ENCODE measurements around the gene CCDC197.

CCDC197 gene

DNA sequence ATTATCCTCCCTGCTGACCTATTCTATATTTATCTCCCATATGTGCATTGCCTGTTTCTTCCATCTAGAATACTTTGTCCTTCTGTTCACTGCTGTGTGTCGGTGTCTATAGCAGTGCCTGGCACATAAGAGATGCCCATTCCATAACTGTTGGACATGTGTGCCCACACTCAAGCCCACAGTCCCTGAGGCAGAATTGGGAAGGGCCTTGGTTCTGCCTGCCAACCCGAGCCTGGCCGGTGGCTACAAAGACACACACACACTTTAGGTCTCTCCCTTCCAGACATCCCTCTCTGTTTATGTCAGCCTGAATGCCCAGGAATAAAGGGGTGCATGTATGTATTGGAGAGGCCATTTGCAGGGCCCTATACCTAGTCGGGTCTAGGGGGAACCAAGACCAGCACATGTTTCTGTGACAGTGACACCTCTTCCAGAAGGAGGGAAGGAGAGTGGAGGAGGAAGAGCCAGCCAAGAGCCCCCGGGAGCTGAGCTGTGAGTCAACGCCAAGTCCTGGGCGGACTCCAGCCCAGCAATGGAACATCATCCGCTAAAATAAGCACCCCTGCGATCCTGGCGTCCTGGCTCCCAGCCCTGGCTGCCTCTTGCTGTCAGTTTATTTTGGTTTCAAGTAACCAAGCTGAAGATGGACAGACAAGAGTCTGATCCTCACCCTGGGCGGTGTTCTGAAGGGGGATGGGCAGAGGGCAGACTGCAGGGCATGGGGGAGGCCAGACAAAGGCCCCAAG, 16.5 kb upstream of the CCDC197 start:
- no peak for DNase-seq

DNA sequence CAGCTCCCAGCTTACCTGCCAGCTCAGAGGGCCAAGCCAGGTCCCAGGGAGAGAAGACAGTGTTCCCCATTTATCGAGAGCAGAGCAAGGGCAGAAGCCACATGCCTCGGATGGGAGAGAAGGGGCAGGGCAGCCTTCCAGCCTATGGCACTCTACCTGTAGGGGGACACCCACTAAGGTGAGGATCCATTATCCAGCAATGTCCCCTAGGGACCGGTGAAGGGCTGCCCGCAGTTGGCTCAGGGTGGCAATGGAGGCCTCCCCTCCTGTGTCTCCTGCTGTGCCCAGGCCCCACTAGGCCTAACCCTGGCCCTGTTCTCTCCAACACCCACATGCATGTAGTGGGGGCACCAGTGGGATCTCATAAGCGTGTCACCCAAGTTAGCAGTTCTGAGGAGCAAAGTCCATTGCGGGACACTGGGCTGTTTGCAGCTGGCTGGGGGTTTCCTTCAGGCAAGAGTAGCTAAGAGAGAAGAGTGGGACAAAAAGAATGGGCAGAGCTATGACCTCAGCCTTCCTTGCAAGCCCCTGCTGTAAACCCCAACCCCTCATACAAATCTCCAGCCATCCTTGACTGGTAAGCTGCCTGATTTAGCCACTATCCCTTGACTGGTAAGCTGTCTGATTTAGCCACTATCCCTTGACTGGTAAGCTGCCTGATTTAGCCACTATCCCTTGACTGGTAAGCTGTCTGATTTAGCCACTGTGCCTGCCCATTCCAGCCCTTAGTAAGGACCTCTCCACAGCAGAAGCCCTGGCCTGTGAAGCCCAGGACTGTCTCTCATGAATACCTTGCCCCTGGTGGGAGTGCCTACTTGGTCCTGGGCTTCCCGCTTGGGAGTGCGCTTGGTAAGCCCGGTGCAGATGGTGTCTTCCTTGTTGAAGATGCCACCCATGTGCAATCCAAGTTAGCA, 15.5 kb upstream of the CCDC197 start:
- DNase-seq, result no peak

DNA sequence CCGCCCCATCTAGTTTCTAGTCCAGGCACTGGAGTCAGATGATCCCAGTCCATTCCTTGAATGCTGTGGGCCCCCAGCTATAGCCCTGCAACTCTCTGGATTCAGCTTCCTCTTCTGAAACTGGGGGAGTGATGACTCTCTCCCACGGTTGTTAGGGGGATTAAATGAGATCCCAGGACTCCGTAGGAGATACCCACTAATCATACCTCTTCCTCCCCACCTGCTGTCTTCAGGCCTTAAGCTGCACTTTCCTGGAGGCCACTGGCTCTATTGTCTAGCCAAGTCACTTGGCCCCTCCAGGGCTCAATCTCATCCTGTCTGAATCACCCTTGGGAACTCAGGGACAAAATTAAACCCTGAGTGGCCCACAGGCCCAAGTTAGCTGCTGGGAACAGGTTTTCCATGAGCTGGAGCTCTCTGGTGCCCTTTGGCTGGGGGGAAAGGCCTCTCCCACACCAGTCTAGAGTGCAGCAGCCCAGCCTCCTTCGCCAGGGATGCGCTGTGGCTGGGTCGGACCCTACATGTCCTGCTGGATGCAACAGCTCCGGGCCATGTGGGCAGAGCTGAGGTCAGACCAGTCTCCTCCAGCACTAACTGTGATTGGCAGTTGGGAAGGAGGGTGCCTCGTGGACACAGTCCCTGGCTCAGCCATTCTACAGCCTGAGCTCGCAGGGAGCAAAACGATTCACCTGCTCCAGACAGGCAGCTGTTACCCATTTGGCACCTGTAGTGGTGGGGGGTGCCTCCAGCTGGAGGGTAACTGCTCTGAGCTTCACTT, 14.7 kb upstream of the CCDC197 start:
- DNase-seq, result no peak

DNA sequence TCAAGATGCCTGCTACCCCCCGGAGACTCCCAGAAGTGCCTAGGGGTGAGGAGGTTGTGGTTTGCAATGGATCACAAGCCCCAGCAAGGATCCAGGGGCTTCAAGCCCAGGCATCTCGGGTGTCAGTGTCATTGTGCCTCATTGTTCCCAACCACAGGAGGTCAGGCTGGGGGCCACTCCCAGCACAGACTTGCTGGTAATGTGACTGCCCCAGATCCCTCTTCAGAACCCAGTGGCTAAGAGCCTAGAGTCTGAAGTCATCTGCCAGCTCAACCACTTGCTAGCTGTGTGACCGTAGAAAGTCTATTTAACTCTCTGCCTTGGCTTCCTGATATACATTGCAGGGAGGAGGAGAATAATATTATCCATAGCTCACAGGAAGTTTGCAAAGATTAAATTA, 13.0 kb upstream of the CCDC197 start:
- DNase-seq, result no peak

DNA sequence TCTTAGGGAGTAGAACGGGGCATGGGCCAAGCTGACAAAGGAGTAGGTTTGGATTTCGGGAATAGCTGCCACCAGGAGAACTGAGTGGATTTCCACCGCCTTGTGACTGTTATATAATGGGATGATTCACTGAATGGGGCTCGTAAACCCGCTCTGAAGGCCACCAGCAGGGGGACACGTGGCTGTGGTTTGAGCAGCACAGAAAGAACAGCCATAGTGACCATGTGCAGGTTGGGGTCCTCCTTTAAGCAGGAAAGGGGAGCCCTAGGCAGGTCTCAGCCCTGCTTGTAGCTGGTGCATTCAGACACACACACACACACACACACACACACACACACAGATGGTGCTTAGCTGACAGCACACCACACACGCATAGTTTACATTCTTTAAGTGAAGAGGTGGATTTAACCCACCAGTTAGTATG, 12.1 kb upstream of the CCDC197 start:
- no peak for DNase-seq

GRCh38 chr14:93986955-93987354, 10.1 kb upstream of the CCDC197 start:
- DNase-seq, result no peak

- no peak for DNase-seq
Observed at GRCh38 chr14:93987376-93987775, 9.7 kb upstream of the CCDC197 start.

DNA sequence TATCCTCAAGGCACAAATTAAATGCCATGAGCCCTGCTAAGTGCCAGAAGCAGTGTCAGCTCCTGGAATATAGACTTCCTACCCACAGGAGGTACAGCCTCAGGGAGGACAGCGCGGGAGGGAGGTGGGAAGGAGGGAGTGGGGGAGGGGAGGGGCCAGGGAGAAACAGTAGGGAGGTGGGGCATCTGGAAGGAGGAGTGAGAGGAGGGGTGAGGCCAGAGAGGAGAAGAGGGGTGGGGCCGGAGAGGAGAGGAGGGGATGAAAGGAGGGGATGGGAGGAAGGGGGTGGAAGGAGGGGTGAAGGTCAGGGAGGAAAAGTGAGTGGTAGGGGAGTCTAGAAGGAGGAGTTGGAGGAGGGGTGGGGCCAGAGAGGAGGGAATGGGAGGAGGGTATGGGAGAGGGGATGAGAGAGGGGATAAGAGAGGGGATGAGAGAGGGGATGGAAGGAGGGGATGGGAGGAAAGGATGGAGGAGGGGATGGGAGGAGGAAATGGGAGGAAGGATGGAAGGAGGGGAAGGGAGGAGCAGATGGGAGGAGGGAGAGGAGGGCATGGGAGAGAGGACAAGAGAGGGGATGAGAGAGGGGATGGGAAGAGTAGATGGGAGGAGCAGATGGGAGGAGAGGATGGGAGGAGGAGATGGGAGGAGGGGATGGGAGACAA, 9.2 kb upstream of the CCDC197 start:
- DNase-seq, result no peak

- no peak for DNase-seq
Observed at GRCh38 chr14:93989939-93990338, 7.2 kb upstream of the CCDC197 start.

GRCh38 chr14:93991212-93991611, 5.9 kb upstream of the CCDC197 start:
- no peak for DNase-seq

DNA sequence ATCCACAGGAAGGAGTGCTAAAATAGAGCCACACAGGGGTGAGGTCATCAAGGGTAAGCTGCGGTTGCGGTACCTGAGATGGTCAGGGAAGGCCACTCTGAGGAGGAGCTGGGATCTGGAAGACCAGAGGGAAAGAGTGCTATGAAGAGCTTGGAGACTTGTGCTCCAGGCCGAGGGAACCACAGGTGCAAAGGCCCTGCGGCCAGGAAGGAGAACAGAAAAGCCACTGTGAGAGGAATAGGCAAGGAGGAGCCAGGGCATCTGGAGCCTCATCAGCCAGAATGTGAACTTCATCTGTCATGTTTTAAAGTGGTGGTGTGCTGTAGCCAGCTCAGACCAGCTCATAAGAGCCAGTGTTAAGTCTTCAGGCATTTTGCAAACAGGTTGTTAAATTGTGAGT, 5.5 kb upstream of the CCDC197 start:
- DNase-seq, result no peak

- DNase-seq, result no peak
Observed at GRCh38 chr14:93993382-93993781, 3.7 kb upstream of the CCDC197 start.

DNA sequence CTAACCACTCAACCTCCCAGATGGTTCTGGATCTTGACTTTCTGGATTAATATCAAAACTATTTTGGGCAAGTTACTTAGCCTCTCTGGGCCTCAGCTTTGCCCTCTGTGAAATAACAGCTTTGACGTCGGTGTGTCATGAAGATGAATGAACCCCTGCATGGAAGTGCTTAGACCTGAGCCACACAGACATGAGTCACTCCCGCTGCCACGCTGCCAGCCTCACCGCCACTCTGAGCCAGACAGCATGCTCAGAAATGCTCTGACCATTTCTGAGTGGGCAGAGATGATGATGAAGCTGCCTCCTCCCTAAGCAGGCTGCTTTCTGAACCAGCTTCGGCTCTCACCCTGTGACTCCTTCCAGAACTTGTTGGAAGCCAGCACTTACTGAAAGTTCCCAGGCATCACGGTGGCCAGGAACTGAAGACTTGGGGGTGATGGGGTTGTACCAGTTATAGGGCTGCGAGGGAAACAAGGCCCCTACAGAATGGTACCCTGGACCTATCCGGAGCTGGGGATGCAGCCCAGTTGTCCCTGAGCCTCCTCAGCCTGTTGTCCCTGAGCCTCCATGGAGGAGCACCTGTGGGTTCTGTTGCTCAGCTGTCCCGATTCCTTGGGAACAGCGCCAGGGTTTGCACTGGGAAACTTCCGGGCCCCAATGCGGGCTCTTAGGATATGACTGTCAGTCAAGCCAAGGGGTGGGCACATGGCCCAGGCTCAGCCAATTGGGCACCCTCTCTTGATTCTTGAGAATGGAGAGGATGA, 2.0 kb upstream of the CCDC197 start:
- DNase-seq, result no peak

DNA sequence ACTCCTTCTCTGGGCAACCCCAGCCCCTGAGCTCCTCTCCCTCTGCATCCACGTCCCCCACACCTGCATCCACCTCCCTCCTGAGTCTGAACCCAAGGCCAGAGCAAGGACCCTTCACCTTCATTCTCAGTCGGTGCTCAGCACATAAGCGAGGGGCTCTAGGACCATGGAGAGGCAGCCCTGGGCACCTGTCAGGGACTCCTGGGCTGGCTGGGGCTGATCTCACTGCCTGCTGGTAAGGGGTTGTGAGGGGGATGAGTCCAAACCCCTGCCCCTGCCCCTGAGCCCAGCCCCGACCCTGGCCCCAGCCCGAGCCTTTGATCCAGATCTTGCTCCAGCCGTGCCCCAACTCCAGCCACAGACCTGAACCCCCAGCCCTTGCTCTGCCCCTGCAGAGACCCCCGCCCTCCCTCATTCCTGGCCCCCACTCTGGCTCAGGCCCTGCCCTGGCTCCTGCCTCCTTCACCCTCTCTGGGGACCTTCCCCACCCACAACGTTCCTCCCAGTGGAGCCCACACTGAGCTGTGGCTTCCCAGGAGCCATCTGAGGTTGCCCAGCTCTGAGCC, 888 bp upstream of the CCDC197 start:
- DNase-seq, result no peak

DNA sequence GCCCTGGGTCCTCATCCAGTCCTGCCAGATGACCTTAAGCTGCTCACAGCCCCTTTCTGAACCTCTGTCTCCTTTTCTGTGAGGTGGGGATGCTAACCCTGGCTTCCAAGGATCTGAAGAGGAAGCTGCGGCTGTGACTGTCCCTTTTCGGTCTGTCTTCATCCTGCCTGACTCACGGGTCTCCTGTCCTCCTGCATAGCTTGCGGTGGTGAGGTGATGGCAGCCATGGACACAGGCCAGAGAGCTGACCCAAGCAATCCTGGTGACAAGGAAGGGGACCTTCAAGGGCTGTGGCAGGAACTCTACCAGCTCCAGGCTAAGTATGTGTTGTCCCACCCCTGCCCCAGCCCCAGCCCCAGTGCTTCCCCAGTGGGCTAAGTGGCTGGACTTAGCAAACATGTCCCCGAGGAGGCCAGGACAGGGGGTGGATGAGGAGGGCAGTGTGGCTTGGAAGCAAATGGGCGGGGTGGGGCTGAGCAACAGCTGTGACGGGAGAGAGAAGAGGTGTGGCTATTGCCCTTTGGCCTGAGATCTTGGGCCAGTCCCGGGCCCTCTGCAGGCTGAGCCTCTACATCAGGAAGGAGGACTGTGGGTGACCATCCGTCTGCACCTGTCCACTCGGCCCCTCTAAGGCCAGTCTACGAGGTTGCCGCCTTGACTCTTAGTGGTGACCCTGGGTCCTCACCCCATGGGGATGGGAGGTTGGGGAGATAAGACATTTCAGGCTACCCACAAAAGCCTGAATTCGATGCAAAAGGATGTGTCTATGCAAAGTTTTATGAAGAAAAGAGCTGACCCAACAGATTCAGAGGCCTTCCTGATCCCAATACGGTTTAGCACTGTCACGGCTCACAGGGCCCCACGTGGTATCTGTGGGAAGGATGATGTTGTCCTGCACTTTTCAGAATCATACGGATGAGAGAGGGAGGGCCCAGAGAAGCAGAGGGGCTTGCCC, 1.1 kb downstream of the CCDC197 start:
- DNase-seq, result no peak

- no peak for DNase-seq
Observed at GRCh38 chr14:93998871-93999403, 1.8 kb downstream of the CCDC197 start.

- DNase-seq, result no peak
Observed at GRCh38 chr14:93999573-93999972, 2.5 kb downstream of the CCDC197 start.

DNA sequence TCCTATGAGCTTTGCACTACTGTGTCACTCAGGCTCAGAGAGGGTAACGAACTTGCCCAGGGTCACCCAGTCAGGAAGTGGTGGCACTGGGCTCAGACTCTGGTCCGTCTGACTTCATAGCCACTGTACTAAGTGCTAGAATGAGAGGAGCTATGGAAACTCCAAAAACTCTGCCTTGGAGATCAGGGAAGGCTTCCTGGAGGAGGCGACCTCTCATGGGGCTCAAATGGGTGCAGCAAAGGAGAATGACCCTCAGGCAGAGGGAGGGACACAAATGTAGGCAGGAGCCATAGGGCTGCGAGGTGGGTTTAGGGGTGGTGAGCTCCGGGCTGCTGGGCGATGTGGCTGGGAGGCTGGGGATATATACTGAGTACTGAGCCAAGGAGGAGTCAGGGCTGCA, 3.2 kb downstream of the CCDC197 start:
- DNase-seq, result no peak

DNA sequence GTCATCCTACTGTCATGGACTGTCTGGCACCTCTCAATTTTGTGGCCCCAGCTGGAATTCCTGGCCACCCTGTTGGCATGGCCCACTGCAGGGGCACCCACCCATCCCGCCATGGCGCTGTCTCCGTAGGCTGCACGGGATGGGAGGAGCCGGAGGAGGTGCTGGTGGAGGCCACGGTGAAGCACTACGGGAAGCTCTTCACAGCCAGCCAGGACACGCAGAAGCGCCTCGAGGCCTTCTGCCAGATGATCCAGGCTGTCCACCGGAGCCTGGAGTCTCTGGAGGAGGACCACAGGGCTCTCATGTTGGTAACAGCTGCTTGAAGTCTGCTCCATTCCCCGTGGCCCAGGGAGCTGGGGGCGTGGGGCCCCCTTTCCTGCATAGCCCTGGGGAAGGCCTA, 3.9 kb downstream of the CCDC197 start:
- no peak for DNase-seq

Data from NCI-H510A (cell line).